Testis (tissue), 3 donors: ENCODE results near the gene PMVK. TPM values are rescaled to one million over a fixed set of nuclear protein-coding genes. Genes with fewer than 3 reads are reported as not detected.
A peak's percentile ranks its signal among the peaks of the same experiment; 100 is the strongest.

Source experiments
- DNase-seq: peaks from one replicate; pipeline ENCODE4 v3.0.0-alpha.2; 2019
- H3K27ac ChIP-seq, 2 donors: fragments of 200-600 bp; sonication (generic); one replicate each; pipeline ENCODE4 v1.5.1; 2019
- H3K27me3 ChIP-seq: fragments of 200-600 bp; sonication (generic); one replicate; pipeline ENCODE4 v1.5.1; 2019
- H3K36me3 ChIP-seq: fragments of 200-600 bp; sonication (generic); one replicate; pipeline ENCODE4 v1.5.1; 2017; ENCODE audit warnings: low read depth; ENCODE audit errors: missing control alignments
- H3K4me1 ChIP-seq: fragments of 200-600 bp; sonication (generic); one replicate; pipeline ENCODE4 v1.5.1; 2019
- H3K4me3 ChIP-seq, 2 donors: fragments of 200-600 bp; sonication (generic); one replicate each; pipeline ENCODE4 v1.5.1; 2017 to 2019
- H3K9me3 ChIP-seq: fragments of 200-600 bp; sonication (generic); one replicate; pipeline ENCODE4 v1.5.1; 2017
- CTCF ChIP-seq, 3 experiments: fragments of 450-650 bp in 2 of 3; fragments of 200-600 bp in 1 of 3; sonication (generic) in 1 of 3; IDR thresholded peaks; one replicate each; pipeline ENCODE4 v1.5.1; 2016 to 2019; ENCODE audit warnings: antibody characterized with exemption in 3 of 3, mild to moderate bottlenecking in 2 of 3, moderate library complexity in 1 of 3
- POLR2A ChIP-seq: fragments of 450-650 bp; IDR thresholded peaks from one replicate; pipeline ENCODE4 v1.6.1; 2017; ENCODE audit warnings: antibody characterized with exemption, mild to moderate bottlenecking, moderate library complexity
- WGBS, 2 donors: methylation state at CpG; one replicate each; pipeline ENCODE4 v1.1.5; 2018; 5-methylcytosine and 5-hydroxymethylcytosine counted together
- intact Hi-C: fragments of 100-400 bp; cut with DNase I; formaldehyde crosslinking; loops from one replicate; pipeline ENCODE4 v1.15.1; 2023; ENCODE audit warnings: low total_unique reads
- polyA plus RNA-seq: library from polyadenylated mRNA; stranded (reverse); fragments of 350-450 nt; fragmentation: Illumina TruSeq; extraction: RNeasy Lipid Tissue Mini Kit (QIAGEN cat#74804); gene quantifications from one replicate; pipeline ENCODE4 v1.2.3, GENCODE V29; 2014; ENCODE audit warnings: low read depth, low replicate concordance; ENCODE audit not compliant: insufficient read depth
- total RNA-seq, 2 donors: library from RNA; depleted of rRNA; stranded (reverse); fragments of >200 nt; gene quantifications; one replicate each; pipeline ENCODE4 v1.2.3, GENCODE V29; 2016

The PMVK gene
- total and polyA plus RNA-seq, 3 donors from 2014 or later: 21.1 to 44.6 (median 27.7) TPM

- TF ChIP-seq POLR2A (peak; percentile 70), CTCF (IDR thresholded peaks at IDR 0.05) (peak in 2 of 3 experiments; percentile 31 to 33)
- no peaks in the 10 kb centered on the region for H3K27me3 ChIP-seq
- peaks cover 40% of the 10 kb centered on the region for H3K4me1 ChIP-seq
- peak overlapping the region; percentile 74 to 86 for H3K4me3 ChIP-seq
- intact Hi-C loops: no loop called here
- DNase-seq: peak; percentile 92
- no peaks in the 10 kb centered on the region for H3K9me3 ChIP-seq
- H3K27ac ChIP-seq: peak overlapping the region; percentile 98 to 99
- WGBS, 2 donors: 0 to 1% methylated on average over 23 to 36 of the region's 36 CpGs
- no peaks in the 10 kb centered on the region for H3K36me3 ChIP-seq
Observed at GRCh38 chr1:154937085-154937987, 817 bp upstream of the PMVK start.

GRCh38 chr1:154935749-154936554, 567 bp downstream of the PMVK start:
- WGBS, 2 donors: 23 to 36% methylated on average over 24 to 27 of the region's 27 CpGs
- no peak for DNase-seq
- H3K36me3 ChIP-seq: no peaks in the 10 kb centered on the region
- no peak for TF ChIP-seq POLR2A
- no peak for TF ChIP-seq CTCF (IDR thresholded peaks at IDR 0.05)
- intact Hi-C loops: no loop called here
- H3K4me1 ChIP-seq: peaks cover 27% of the 10 kb centered on the region
- peak overlapping the region; percentile 74 to 86 for H3K4me3 ChIP-seq
- H3K9me3 ChIP-seq: no peaks in the 10 kb centered on the region
- no peaks in the 10 kb centered on the region for H3K27me3 ChIP-seq
- H3K27ac ChIP-seq: peak overlapping the region; percentile 98 to 99

GRCh38 chr1:154934358-154934948, 2.1 kb downstream of the PMVK start:
- intact Hi-C loops: no loop called here
- WGBS, 2 donors: 92 to 98% methylated on average over 5 of the region's 5 CpGs
- no peaks in the 10 kb centered on the region for H3K27me3 ChIP-seq
- TF ChIP-seq CTCF (IDR thresholded peaks at IDR 0.05) (no peak), POLR2A (no peak)
- no peaks in the 10 kb centered on the region for H3K36me3 ChIP-seq
- no peak for DNase-seq
- H3K4me3 ChIP-seq: no peak overlapping the region
- no peak overlapping the region for H3K27ac ChIP-seq
- no peaks in the 10 kb centered on the region for H3K9me3 ChIP-seq
- peaks cover 17% of the 10 kb centered on the region for H3K4me1 ChIP-seq

- no peak for TF ChIP-seq POLR2A
- TF ChIP-seq CTCF (IDR thresholded peaks at IDR 0.05): no peak
- DNase-seq: no peak
- Histone ChIP-seq H3K4me3 (no peak overlapping the region), H3K27ac (no peak overlapping the region), H3K27me3 (no peaks in the 10 kb centered on the region), H3K9me3 (no peaks in the 10 kb centered on the region), H3K4me1 (no peaks in the 10 kb centered on the region), H3K36me3 (no peaks in the 10 kb centered on the region)
- intact Hi-C loops: no loop called here
- WGBS, 2 donors: 90 to 95% methylated on average over 10 to 11 of the region's 11 CpGs
Observed at GRCh38 chr1:154931940-154932487, 4.5 kb downstream of the PMVK start.
